ENCODE results near the gene KLHDC8B. TPM values are rescaled to one million over a fixed set of nuclear protein-coding genes. Genes with fewer than 3 reads are reported as not detected.

KLHDC8B gene
- total RNA-seq, 1 donor from 2014 or later, result 43.7 TPM

GRCh38 chr3:49158103-49158709 lies 13.2 kb upstream of the KLHDC8B start:
- Histone ChIP-seq H3K9me3 (no peaks in the 10 kb centered on the region), H3K4me3 (no peak overlapping the region), H3K27ac (no peak overlapping the region), H3K27me3 (no peaks in the 10 kb centered on the region), H3K36me3 (peaks cover 0 to 5% of the 10 kb centered on the region in 2 donors), H3K4me1 (no peaks in the 10 kb centered on the region)
- intact Hi-C loops (cut with DNase I), result no loop called here
- peak in 1 of 3 experiments; percentile 8 for TF ChIP-seq CTCF (IDR thresholded peaks at IDR 0.05)
- TF ChIP-seq POLR2AphosphoS5 (IDR thresholded peaks at IDR 0.05; ENCODE audit: insufficient read depth in 1 of 2, low read depth in 1 of 2), result no peak
- DNase-seq (ENCODE audit: extremely low spot score in 2 of 2), result peak in 1 of 2 donors; percentile 54

- H3K4me3 ChIP-seq, result no peak overlapping the region
- peaks cover 0 to 11% of the 10 kb centered on the region in 2 donors for H3K36me3 ChIP-seq
- DNase-seq (ENCODE audit: extremely low spot score in 2 of 2), result peak in 1 of 2 donors; percentile 72
- intact Hi-C loops (cut with DNase I), result no loop called here
- H3K27ac ChIP-seq, result no peak overlapping the region
- no peaks in the 10 kb centered on the region for H3K4me1 ChIP-seq
- no peaks in the 10 kb centered on the region for H3K27me3 ChIP-seq
- TF ChIP-seq POLR2A (IDR thresholded peaks at IDR 0.05) (no peak), CTCF (IDR thresholded peaks at IDR 0.05) (no peak), POLR2AphosphoS5 (IDR thresholded peaks at IDR 0.05; ENCODE audit: insufficient read depth in 1 of 2, low read depth in 1 of 2) (no peak)
- H3K9me3 ChIP-seq, result no peaks in the 10 kb centered on the region
These were observed 12.6 kb upstream of the KLHDC8B start for GRCh38 chr3:49158792-49159191.

GRCh38 chr3:49161197-49161596 lies 10.2 kb upstream of the KLHDC8B start:
- intact Hi-C loops (cut with DNase I), result no loop called here
- Histone ChIP-seq H3K9me3 (no peaks in the 10 kb centered on the region), H3K36me3 (peaks cover 0 to 12% of the 10 kb centered on the region in 2 donors), H3K4me1 (peaks cover 14% of the 10 kb centered on the region), H3K27me3 (no peaks in the 10 kb centered on the region), H3K27ac (no peak overlapping the region), H3K4me3 (no peak overlapping the region)
- DNase-seq (ENCODE audit: extremely low spot score in 2 of 2), result no peak
- TF ChIP-seq POLR2A (IDR thresholded peaks at IDR 0.05), result no peak
- no peak for TF ChIP-seq POLR2AphosphoS5 (IDR thresholded peaks at IDR 0.05; ENCODE audit: insufficient read depth in 1 of 2, low read depth in 1 of 2)
- no peak for TF ChIP-seq CTCF (IDR thresholded peaks at IDR 0.05)

- TF ChIP-seq POLR2A (IDR thresholded peaks at IDR 0.05) (no peak), POLR2AphosphoS5 (IDR thresholded peaks at IDR 0.05; ENCODE audit: insufficient read depth in 1 of 2, low read depth in 1 of 2) (no peak), CTCF (IDR thresholded peaks at IDR 0.05) (no peak)
- Histone ChIP-seq H3K27ac (no peak overlapping the region), H3K36me3 (peaks cover 0 to 12% of the 10 kb centered on the region in 2 donors), H3K9me3 (no peaks in the 10 kb centered on the region), H3K4me1 (peaks cover 21% of the 10 kb centered on the region), H3K4me3 (no peak overlapping the region), H3K27me3 (no peaks in the 10 kb centered on the region)
- intact Hi-C loops (cut with DNase I), result no loop called here
- no peak for DNase-seq (ENCODE audit: extremely low spot score in 2 of 2)
These were observed 9.4 kb upstream of the KLHDC8B start for GRCh38 chr3:49161808-49162530.

Data from vagina (tissue), 2 donors.